Measurements from ENCODE around the gene MAP1A. TPM values are rescaled to one million over a fixed set of nuclear protein-coding genes. Genes with fewer than 3 reads are reported as not detected.

Gene MAP1A
- total RNA-seq, 1 experiment from 2014 or later: 1.9 TPM

- TF ChIP-seq EGR1 (IDR thresholded peaks at IDR 0.05; ENCODE audit: low read depth): no peak
- TF ChIP-seq TCF7L2 (IDR thresholded peaks at IDR 0.05; ENCODE audit: borderline replicate concordance, extremely low read depth, insufficient read depth, insufficient read length): no peak
- no peak for TF ChIP-seq SIN3A (IDR thresholded peaks at IDR 0.05; ENCODE audit: low read depth)
These were observed 28.0 kb downstream of the MAP1A start (continued) for GRCh38 chr15:43545426-43545825.

DNA sequence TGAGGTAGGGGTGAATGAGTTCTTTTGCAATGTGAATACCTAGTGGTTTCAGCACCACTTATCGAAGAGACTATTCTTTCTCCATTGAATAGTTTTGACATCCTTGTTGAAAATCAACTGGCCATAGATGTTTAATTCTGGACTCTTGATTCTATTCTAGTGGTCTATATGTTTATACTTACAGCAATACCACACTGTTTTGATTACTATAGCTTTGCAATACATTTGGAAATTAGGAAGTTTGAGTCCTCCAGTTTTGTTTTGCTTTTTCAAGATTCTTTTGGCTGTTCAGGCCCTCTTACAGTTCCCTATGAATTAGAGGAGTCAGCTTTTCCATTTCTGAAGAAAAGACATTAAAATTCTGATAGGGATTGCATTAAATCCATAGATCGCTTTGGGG, 30.1 kb downstream of the MAP1A start:
- 0 out of 4 replicates have a peak, but pooled peaks cover 0 to 6% of the 10 kb centered on the region in 2 experiments for H3K36me3 ChIP-seq (ENCODE audit: control insufficient read depth in 1 of 2, insufficient read depth in 2 of 2, low read length in 2 of 2)
- ChIA-PET CTCF (no interaction called here), POLR2A (no interaction called here), RAD21 (ENCODE audit: low non-redundant PET in 1 of 2, low total read pairs in 2 of 2, uncharacterized antibody in 2 of 2, unreplicated experiment in 2 of 2) (no interaction called here)
- no peak overlapping the region for H3K4me2 ChIP-seq (ENCODE audit: low read length)
- H4K20me1 ChIP-seq (ENCODE audit: insufficient read depth): no peaks in the 10 kb centered on the region
- no peak overlapping the region for H2AFZ ChIP-seq (ENCODE audit: low read depth, low read length, poor library complexity, severe bottlenecking)
- DNase-seq (ENCODE audit: low read depth, low spot score): no peak
- H3K27ac ChIP-seq (ENCODE audit: low read depth, low read length): no peak overlapping the region
- H3K27me3 ChIP-seq (ENCODE audit: insufficient read depth, low read length): no peaks in the 10 kb centered on the region
- no peaks in the 10 kb centered on the region for H3K9me2 ChIP-seq (ENCODE audit: insufficient read depth)
- H3K4me1 ChIP-seq (ENCODE audit: control insufficient read depth in 1 of 2, insufficient read depth in 2 of 2, low read length in 2 of 2): no peaks in the 10 kb centered on the region
- no peak overlapping the region for H3K4me3 ChIP-seq (replicated peaks in 1 of 2; ENCODE audit: low read depth in 1 of 2, low read length in 2 of 2)
- TF ChIP-seq ZNF274 (IDR thresholded peaks at IDR 0.05; ENCODE audit: low read depth, low read length) (no peak), RAD21 (IDR thresholded peaks at IDR 0.05; ENCODE audit: low read depth) (no peak)
- BruUV-seq (replicated peaks): no TSS peak
- H3K79me2 ChIP-seq (ENCODE audit: insufficient read depth, low read length): no peaks in the 10 kb centered on the region
- H3K9me3 ChIP-seq (ENCODE audit: control insufficient read depth in 1 of 2, insufficient read depth in 1 of 2, low read depth in 1 of 2, low read length in 2 of 2): no peaks in the 10 kb centered on the region
- no peak overlapping the region for H3K9ac ChIP-seq (ENCODE audit: low read length)
- ATAC-seq: no peak
- intact Hi-C loops (cut with micrococcal nuclease): no loop called here

DNA sequence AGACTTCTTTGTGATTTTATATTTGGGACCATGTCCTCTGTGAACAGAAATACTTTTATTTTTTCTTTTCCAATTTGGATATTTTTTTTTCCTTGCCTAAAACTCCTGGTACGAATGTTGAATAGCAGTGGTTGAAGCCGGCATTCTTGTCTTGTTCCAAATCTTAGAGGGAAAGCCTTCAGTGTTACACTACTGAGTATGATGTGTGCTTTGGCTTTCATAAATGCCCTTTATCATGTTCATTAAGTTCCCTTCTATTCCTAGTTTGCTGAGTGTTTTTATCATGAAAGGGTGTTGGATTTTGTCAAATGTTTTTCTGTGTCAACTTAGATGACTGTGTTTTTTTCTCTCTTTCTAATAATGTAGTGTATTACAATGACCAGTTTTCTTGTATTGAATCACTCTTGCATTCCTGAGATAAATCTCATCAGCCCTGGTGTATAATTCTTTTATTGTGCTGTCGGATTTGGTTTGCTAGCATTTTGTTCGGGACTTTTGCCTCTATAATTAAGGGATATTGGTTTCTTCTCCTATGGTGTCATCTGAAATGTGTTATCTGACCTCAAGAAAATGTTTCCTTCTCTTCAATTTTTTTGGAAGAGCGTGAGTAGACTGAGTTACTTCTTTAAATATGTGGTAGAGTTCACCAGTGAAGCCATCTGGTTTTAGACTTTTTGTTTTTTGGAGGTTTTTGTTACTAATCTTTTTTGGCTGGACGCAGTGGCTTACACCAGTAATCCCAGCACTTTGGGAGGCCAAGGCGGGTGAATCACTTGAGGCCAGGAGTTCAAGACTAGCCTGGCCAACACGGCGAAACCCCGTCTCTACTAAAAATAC, 33.3 kb downstream of the MAP1A start:
- ATAC-seq: no peak
- no TSS peak for BruUV-seq (replicated peaks)
- no peaks in the 10 kb centered on the region for H3K9me2 ChIP-seq (ENCODE audit: insufficient read depth)
- H3K9me3 ChIP-seq (ENCODE audit: control insufficient read depth in 1 of 2, insufficient read depth in 1 of 2, low read depth in 1 of 2, low read length in 2 of 2): no peaks in the 10 kb centered on the region
- H2AFZ ChIP-seq (ENCODE audit: low read depth, low read length, poor library complexity, severe bottlenecking): no peak overlapping the region
- no peaks in the 10 kb centered on the region for H3K27me3 ChIP-seq (ENCODE audit: insufficient read depth, low read length)
- ChIA-PET RAD21 (ENCODE audit: low non-redundant PET in 1 of 2, low total read pairs in 2 of 2, uncharacterized antibody in 2 of 2, unreplicated experiment in 2 of 2) (no interaction called here), CTCF (no interaction called here), POLR2A (no interaction called here)
- no peak overlapping the region for H3K9ac ChIP-seq (ENCODE audit: low read length)
- H4K20me1 ChIP-seq (ENCODE audit: insufficient read depth): no peaks in the 10 kb centered on the region
- H3K4me1 ChIP-seq (ENCODE audit: control insufficient read depth in 1 of 2, insufficient read depth in 2 of 2, low read length in 2 of 2): no peaks in the 10 kb centered on the region
- no peak for DNase-seq (ENCODE audit: low read depth, low spot score)
- no peak overlapping the region for H3K4me3 ChIP-seq (replicated peaks in 1 of 2; ENCODE audit: low read depth in 1 of 2, low read length in 2 of 2)
- no peak overlapping the region for H3K27ac ChIP-seq (ENCODE audit: low read depth, low read length)
- intact Hi-C loops (cut with micrococcal nuclease): no loop called here
- no peaks in the 10 kb centered on the region for H3K79me2 ChIP-seq (ENCODE audit: insufficient read depth, low read length)
- no peak overlapping the region for H3K4me2 ChIP-seq (ENCODE audit: low read length)
- peaks cover 3 to 6% of the 10 kb centered on the region in 2 experiments; a peak in 1 of 4 replicates for H3K36me3 ChIP-seq (ENCODE audit: control insufficient read depth in 1 of 2, insufficient read depth in 2 of 2, low read length in 2 of 2)
- TF ChIP-seq ZBTB33 (IDR thresholded peaks at IDR 0.05; ENCODE audit: extremely low read depth, insufficient replicate concordance, low read length) (no peak), SP1 (IDR thresholded peaks at IDR 0.05; ENCODE audit: low read depth) (no peak), POLR2A (IDR thresholded peaks at IDR 0.05; ENCODE audit: borderline replicate concordance, extremely low read depth, insufficient read depth, insufficient read length) (no peak), SRF (IDR thresholded peaks at IDR 0.05; ENCODE audit: low read depth) (no peak), YY1 (IDR thresholded peaks at IDR 0.05; ENCODE audit: extremely low read depth, insufficient replicate concordance, low read depth, low read length) (no peak), EZH2phosphoT487 (IDR thresholded peaks at IDR 0.05; ENCODE audit: borderline replicate concordance) (no peak)
- TF ChIP-seq, protein P1, sequence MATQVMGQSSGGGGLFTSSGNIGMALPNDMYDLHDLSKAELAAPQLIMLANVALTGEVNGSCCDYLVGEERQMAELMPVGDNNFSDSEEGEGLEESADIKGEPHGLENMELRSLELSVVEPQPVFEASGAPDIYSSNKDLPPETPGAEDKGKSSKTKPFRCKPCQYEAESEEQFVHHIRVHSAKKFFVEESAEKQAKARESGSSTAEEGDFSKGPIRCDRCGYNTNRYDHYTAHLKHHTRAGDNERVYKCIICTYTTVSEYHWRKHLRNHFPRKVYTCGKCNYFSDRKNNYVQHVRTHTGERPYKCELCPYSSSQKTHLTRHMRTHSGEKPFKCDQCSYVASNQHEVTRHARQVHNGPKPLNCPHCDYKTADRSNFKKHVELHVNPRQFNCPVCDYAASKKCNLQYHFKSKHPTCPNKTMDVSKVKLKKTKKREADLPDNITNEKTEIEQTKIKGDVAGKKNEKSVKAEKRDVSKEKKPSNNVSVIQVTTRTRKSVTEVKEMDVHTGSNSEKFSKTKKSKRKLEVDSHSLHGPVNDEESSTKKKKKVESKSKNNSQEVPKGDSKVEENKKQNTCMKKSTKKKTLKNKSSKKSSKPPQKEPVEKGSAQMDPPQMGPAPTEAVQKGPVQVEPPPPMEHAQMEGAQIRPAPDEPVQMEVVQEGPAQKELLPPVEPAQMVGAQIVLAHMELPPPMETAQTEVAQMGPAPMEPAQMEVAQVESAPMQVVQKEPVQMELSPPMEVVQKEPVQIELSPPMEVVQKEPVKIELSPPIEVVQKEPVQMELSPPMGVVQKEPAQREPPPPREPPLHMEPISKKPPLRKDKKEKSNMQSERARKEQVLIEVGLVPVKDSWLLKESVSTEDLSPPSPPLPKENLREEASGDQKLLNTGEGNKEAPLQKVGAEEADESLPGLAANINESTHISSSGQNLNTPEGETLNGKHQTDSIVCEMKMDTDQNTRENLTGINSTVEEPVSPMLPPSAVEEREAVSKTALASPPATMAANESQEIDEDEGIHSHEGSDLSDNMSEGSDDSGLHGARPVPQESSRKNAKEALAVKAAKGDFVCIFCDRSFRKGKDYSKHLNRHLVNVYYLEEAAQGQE (IDR thresholded peaks at IDR 0.05; ENCODE audit: low read depth): no peak
